Left forelimb (tissue), 1 donor: ENCODE results near the gene IFT88.

Experiments
- DNase-seq: peaks from one replicate; pipeline ENCODE4 v3.0.0-alpha.2; 2018; ENCODE audit warnings: low spot score

Gene IFT88

DNA sequence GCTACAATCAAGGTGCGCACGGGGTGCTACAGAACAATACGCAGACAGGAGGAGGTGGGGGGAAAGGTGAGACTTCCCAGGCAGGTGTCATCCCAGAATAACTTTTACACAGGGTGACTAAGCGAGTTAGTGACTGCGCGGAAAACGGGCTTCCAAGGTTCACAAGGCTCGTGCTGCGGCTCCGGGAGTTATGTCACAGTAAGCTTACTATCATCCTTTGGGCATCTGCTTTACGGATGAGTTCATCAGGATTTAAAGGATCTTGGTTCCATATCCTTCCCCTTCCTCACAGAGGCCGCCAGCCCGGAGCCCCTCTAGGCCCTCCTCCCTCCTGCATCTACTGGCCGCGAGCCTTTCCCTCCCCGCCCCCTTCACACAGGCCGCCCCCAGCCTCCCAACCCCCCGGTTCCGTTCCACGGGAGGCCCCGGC is 474 bp upstream of the IFT88 start:
- DNase-seq: no peak

DNA sequence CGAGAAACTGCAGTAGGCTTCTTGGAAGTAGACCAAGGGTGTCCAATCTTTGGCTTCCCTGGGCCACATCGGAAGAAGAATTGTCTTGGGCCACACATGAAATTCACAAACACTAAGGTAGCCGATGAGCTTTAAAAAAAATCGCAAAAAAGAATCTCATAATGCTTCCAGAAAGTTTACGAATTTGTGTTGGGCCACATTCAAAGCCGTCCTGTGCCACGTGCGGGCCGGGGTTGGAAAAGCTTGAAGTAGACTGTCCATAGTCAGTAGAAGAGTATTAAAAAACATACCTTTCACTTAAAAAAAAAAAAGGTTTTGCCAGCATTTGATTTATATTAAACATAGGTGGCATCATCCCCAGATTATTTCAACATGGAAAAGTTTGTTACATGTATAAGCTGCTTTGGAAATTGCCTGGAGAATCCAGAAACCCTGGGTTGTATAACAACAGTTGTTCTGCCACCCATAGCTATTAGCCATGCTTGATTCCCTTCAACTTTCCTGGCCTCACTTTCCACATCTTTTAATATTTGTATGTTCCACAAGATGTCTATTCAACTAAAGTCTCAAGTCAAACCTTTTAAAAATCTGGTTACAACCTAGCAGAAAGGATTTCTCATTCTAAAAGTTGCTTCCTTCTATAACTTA is 1.0 kb downstream of the IFT88 start:
- DNase-seq: no peak

DNA sequence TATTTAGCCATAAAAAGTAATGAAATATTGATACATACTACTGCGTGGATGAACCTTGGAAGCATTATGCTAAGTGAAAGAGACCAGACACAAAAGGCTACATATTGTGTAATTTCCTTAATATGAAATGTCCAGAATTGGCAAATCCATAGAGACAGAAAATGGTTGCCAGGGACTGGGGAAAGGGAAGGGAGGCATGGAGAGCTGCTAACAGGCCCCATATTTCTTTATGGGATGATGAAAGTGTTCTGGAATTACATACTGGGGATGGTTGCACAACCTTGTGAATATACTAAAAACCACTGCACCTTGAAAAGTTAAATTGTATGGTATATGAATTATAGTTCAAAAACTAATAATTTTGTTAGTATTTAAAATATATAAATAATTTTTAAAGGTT is 3.6 kb downstream of the IFT88 start:
- no peak for DNase-seq

DNA sequence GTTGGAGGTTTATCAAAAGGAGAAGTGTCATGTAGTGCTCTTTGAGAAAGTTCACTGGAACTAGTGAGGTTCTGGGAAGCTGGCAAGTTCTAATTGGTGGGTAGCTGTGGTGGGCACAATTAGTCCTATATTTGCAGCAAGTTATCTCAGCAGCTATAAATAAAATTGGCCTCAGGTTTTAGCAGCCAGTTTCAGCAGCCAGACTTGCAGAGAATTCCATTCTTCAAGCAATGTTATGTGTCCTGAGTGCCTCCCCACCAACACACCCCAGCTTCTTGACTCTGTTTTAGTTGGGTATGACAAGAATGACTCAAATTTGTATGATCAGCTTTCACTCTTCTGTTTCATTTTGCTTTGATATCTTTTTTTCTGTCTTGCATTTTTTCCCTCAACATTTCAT is 4.7 kb downstream of the IFT88 start:
- DNase-seq: no peak

DNA sequence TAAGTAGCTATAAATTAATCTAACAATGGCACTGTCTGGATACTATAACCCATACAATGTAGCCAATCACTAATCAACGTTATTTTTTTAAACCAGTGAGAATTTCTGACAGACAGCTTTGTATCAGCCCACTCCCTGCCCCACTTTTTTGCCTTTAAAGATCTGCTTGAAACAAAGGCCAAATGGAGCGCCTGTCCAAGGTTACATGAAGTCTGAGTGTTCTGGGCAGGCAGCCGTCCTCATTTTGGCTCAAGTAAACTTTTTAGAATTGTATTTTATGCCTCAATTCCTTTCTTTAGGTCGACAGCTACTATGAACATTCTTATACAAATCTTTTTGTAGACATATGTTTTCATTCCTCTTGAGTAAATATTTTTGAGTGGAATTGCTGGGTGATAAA is 6.2 kb downstream of the IFT88 start:
- DNase-seq: no peak

DNA sequence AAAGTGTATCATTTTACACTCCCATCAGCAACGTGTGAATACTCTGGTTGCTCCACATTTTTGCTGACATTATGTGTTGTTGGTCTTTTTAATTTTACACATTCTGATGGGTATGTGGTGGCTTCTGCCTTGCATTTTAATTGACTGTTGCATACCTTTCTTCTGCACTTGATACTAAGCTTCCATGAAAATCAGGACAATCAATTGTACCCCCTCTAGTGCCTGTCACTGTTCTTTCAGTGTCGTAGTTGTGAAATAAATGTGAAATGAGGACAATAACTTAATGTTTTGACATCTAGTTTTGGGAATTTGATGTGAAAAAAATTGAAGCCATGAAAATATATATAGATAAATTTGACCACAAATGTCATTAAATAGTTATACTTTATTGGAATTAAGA is 6.7 kb downstream of the IFT88 start:
- DNase-seq: no peak

DNA sequence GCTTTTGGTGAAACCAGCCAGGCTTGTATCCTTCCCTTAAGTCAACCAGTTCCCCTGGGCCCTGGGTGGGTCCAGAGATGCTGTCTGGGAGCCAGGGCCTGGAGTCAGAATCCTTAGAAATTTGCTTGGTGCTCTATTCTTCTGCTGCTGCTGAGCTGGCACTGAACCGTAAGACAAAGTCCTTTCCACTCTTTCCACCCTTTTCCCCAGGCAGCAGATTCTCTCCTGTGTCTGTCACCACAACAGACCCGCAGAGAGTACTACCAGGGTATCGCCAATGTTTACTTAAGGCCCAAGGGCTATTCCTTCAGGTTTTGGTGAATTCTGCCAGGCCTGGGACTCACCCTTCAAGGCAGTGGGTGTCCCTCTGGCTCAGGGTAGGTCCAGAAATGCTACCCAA is 12.2 kb downstream of the IFT88 start:
- no peak for DNase-seq

DNA sequence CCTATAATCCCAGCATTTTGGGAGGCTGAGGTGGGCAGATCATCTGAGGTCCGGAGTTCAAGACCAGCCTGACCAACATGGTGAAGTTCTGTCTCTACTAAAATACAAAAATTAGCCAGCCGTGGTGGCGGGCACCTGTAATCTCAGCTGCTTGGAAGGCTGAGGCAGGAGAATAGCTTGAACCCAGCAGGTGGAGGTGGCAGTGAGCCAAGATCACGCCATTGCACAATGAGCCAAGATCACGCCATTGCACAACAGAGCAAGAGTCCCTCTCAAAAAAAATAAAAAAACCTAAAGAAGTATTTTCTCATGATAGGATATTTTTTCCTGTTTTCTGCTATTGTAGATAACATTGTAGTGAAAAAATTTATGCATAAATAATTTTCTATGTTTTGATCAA is 13.3 kb downstream of the IFT88 start:
- DNase-seq: no peak

DNA sequence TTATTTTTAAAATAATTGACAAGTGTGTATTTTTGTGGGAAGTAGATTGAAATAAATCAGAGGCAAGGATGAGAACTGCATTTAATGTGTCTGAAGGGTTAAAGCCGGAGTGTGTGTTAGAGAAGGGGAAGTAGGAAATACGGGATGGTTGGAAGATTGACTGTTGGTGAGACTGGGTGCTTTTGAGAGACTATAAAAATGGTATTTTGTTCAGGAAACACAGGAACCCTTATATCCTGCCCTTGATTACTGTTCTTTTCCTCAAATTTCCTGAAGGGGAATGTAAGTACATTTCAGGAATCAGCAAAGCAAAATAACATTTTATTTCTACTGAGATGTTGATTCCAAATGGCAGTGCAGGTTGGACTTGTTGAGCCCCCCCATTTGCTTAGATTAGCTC is 15.1 kb downstream of the IFT88 start:
- no peak for DNase-seq

DNA sequence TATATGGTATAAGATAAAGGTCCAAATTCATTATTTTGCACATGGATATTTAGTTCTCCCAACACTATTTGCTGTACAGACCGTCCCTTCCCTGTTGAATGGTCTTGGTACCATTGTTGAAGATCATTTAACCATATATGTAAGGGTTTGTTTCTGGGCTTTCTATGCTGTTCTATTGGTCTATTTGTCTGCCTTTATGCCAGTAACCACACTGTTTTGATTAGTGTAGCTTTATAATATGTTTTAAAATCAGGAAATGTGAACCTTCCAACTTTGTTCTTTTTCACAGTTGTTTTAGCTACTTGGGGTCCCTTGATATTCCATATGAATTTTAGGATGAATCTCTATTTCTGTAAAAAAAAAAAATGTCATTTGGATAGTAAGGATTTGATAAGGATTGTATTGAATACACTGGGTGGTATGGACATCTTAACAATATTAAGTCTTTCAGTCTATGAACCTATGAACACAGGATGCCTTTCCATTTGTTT is 16.9 kb downstream of the IFT88 start:
- no peak for DNase-seq

DNA sequence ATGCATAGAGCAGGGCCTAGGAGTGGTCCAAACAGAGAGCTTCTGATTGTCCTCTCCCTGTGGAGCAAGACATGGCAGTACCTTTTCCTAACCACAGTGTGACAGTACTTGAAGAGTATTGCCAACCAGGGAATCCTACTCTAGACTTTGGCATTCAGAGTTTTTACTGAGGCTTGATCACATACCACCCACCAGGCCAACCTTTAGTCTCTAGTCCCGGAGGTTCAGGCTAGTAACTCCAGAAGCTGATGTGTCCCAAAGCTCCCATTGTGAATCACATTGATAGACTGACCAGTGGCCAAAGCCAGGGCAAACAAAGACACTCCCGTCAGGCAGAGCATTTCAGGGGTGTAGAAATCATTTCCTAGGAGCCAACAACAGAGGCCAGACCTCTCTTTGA is 18.4 kb downstream of the IFT88 start:
- no peak for DNase-seq

DNA sequence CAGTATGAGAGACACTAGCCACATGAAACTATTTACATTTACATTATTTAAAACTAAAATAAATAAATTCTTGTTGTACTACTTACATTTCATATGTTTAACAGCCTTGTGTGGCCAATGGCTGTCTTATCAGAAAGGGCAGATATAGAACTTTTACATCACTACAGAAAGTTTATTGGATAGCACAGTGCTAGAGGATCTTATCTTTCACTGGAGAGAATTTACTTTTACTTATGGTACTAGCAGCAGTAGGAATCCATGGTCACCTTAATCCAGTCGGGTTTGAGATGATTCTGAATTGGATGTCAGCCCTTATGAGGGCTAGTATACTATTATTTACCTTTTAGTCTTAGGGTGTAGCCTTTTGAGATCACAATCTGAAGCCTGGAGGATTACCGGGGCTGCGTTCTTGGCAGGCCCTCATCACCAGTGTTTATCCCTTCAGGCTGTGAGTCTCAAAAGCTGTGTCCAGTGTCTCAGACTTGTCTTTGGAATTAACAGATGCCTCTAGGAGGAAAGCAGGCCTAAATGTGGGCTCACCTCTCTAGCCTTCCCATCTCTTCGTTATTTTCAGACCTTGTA is 21.7 kb downstream of the IFT88 start:
- no peak for DNase-seq

DNA sequence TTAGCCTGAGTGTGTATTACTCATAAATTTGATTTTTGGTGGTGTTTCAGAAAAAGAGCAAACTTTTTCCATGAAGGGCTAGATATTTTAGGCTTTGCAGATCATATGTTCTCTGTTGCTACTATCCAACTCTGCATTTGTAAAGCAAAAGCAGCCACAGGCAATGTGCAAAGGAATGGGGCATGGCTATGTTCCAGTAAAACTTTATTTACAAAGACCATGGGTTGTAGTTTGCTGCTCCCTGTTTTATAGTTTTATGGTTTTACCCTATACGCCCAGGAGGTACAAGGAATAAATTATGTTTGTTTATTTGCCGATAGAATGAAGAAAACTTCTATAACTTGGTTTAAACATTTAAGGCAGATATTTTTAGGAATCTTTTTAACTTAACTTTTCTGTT is 23.6 kb downstream of the IFT88 start:
- no peak for DNase-seq

DNA sequence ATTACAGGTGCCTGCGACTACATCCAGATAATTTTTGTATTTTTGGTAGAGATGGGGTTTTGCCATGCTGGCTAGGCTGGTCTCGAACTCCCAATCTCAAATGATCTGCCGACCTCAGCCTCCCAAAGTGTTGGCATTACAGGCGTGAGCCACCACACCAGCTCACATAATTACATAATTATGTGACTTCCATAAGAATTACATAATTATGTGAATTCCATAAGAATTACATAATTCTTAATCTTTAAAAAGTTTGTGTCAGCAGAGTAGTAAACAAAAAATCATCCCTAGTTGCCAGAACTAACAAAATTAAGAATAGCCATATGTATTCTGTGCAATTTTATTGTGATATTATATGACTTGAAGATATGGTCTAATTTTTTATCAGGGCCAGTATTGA is 25.6 kb downstream of the IFT88 start:
- no peak for DNase-seq

DNA sequence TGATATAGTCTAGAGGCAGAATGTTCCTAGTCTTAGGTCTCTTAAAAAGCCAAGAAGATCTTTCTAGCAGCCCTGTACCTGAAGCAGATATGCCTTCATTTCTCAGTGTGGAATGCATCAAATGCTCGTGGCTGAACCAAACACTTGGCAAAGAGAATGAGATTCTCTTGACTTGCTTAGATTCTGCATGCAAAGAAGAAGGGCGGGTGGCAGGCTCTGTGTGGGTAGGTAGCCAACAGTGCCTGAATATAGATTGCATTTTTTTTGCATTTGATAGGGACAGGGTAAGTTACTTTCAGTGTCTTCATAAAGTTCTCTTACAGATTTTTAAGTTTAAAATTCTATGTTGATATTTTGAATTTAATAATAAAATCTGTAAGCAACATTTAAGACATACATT is 27.3 kb downstream of the IFT88 start:
- DNase-seq: no peak

DNA sequence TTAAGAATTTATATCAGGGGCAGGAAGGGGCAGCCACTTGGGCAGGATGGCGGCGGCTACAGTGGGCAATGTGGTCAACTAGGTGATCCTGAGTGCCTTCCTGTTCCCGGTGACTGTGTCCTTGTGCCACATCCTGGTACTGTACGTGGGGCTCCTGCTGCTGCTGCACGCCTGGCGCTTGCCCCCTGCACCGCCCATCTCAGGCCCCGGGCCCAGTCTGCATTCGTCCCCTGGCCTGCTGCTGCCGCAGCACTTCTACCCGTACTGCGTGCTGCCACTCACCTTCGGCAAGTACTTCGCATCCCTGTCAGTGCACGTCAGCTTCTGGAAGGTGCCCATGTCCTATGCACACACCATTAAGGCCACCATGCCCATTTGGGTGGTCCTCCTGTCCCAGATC is 40.1 kb downstream of the IFT88 start:
- no peak for DNase-seq

DNA sequence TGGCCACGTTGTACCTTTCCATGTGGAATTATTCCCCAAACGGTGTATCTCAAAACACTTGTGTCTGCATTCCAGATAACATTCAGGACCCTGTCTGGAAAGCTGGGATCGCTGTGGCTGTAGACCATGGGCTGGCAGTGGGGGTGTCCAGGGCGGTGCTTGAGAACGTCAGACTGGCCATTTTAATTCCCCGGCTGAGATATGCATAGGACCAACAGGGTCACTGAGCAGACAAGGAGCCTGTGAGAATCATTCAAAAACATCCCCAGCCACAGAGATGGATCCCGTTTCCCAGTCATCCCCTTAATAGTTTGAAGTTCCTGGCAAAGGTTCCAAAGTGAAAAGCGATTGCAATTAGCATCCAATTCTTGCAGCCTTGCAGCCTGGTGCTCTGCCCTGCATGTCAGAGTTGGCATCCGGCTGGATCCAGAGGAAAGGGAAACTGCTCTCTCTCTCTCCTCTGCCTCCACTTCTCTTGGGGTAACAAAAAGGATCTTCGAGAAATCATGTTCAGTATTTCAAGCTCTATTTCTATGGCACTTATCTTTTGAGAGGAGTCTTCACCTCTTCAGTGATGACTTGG is 41.6 kb downstream of the IFT88 start:
- no peak for DNase-seq

DNA sequence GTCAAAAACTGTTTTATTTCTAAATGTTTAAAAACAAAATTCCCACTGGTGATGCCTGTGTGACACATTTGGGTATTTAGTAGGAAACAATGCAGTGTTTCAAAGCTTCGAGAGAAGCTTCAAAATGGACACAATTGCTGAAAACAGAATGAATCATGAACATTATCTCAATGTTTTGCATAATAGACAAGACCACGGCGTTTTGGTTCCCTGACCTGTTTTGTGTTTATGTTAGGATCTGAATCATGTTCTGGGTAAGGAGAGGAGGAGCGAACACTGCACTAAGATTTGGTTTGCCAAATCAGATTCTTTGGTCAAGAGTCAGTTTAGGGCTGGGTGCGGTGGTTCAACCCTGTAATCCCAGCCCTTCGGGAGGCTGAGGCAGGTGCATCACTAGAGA is 42.2 kb downstream of the IFT88 start:
- no peak for DNase-seq

DNA sequence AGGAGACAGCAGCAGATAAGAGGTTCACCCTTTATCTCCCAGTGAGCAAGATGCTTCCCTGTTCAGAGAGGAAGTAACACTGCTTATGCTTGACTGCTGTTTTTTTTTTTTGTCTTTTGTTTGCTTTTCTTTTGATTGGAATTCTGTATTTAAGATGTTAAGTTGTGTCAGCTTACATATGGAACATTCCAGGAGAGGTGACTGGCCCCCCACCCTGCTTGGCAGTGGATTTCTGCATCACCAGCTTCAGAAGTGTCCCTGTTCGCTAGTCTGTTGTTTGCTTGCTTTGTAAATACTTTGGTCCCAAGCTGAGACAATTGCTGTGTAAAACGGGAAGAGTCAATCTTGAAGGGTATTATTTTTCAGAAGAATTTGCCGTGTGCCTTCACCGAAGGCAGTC is 43.0 kb downstream of the IFT88 start:
- no peak for DNase-seq

DNA sequence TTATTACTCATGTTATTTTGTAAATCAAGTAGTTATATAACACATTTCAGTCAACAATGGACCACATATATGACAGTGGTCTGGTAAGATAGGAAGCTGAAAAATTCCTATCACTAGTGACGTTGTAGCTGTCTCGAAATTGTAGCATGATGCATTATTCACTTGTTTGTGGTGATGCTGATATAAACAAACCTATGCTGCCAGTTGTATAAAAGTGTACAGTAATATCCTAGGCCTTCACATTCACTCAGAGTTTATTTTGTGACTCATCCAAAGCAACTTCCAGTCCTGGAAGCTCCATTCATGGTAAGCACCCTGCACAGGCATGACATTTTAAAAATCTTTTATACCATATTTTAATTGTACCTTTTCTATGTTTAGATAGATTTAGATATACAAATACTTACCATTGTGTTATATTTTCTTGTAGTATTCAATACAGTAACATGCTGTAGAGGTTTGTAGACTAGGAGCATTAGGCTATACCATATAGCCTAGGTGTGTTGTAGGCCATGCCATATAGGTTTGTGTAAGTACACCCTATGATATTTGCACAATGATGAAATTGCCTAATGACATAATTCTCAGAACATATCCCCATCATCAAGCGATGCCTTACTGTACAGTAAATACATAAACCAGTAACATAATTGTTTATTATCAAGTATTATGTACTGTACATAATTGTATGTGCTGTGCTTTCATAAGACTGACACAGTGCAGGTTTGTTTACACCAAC is 49.3 kb downstream of the IFT88 start:
- no peak for DNase-seq

DNA sequence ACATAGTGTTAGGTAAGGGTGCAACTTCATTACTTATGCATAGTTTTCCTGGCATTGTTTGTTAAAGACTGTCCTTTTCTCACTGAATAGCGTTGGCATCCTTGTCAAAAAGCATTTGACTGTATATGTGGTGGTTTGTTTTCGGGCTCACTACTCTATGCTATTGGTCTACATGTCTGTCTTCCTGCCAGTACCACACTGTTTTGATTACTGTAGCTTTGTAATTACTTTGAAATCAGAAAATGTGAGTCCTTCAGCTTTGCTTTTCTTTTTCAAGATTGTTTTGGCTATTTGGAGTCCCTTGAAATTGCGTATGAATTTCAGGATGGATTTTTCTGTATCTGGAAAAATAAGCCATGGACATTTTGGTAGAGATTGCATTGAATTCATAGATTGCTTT is 56.0 kb downstream of the IFT88 start:
- DNase-seq: no peak

DNA sequence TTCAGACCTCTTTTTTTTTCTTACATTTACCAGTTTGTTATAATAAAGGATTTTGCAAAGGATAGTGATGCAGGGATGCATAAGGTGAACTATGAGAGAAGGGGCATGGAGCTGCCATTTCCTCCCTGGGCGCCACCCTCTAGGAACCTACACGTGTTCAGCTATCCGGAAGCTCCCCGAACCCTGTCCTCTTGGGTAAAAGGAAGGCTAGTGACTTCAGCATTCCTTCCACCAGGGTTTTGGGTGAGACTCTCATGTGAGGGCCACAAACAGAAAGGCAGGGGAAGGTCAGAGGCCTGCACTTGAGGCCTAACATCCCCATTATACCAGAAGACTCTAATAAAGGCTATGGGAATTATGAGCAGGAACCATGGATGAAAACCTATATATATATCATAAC is 57.3 kb downstream of the IFT88 start:
- no peak for DNase-seq

DNA sequence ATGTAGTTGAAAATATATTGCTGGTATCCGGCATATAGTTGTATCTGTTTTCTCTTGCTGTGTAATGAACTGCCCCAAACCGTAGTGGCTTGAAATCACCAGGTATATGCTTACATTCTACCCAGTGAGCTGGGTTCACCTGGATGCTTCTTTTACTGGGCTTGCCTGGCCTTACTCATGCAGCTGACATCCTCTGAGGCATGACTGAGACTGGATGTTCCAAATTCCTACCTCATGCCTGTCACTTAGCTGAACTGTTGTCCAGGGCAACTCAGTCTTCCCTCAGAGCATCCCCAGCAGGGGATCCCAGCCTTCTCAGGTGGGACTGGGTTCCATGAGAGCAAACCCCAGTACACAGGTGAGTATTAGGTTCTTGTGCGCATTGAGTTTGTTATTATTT is 66.8 kb downstream of the IFT88 start:
- DNase-seq: no peak
